Activated CD8-positive, alpha-beta T cell treated with anti-CD3 and anti-CD28 coated beads for 36 hours (primary cell): ENCODE measurements around the gene ADAM19. TPM values are rescaled to one million over a fixed set of nuclear protein-coding genes. Genes with fewer than 3 reads are reported as not detected.

Source experiments
- ATAC-seq: fragments of 200-7000 bp; cut with Tn5 transposase; one replicate; pipeline ENCODE4 v1.10.0; 2021; ENCODE audit warnings: mild to moderate bottlenecking, moderate library complexity
- CTCF ChIA-PET: fragments of 350-600 bp; sonication (Branson Sonifier 250); formaldehyde crosslinking; loops from one replicate; lab custom pipeline; 2021; ENCODE audit warnings: antibody characterized with exemption; lab: Charles Lee
- POLR2A ChIA-PET: fragments of 350-600 bp; sonication (Branson Sonifier 250); formaldehyde crosslinking; loops from one replicate; lab custom pipeline; 2021; ENCODE audit warnings: antibody characterized with exemption; lab: Charles Lee
- DNase-seq: peaks from one replicate; pipeline ENCODE4 v3.0.0-alpha.2; 2020
- H3K27ac Mint-ChIP-seq: one replicate; pipeline ENCODE4 v1.8.0; 2021; ENCODE audit warnings: mild to moderate bottlenecking, mixed read lengths
- H3K27me3 Mint-ChIP-seq: one replicate; pipeline ENCODE4 v1.8.0; 2021; ENCODE audit warnings: mixed read lengths
- H3K36me3 Mint-ChIP-seq: one replicate; pipeline ENCODE4 v1.8.0; 2021; ENCODE audit warnings: low read depth, mixed read lengths
- H3K4me1 Mint-ChIP-seq: one replicate; pipeline ENCODE4 v1.8.0; 2021; ENCODE audit warnings: low read depth, mixed read lengths
- H3K4me3 Mint-ChIP-seq: one replicate; pipeline ENCODE4 v1.8.0; 2021; ENCODE audit warnings: mild to moderate bottlenecking, moderate library complexity, mixed read lengths
- H3K9me3 Mint-ChIP-seq: one replicate; pipeline ENCODE4 v1.8.0; 2021; ENCODE audit warnings: mixed read lengths
- intact Hi-C: fragments of 100-400 bp; cut with micrococcal nuclease; formaldehyde crosslinking; loops from one replicate; pipeline ENCODE4 v1.10.0; 2022
- total RNA-seq, 2 experiments: library from RNA; stranded (reverse); gene quantifications; one replicate each; pipeline ENCODE4 v1.2.3, GENCODE V29; 2021
- TF ChIP-seq, protein P1 (sequence below): fragments of 200-600 bp; IDR thresholded peaks from one replicate; pipeline ENCODE4 v1.8.0; 2022; ENCODE audit warnings: antibody characterized with exemption, mild to moderate bottlenecking

The ADAM19 gene
- total RNA-seq, 2 experiments from 2014 or later, result 12.3 to 12.9 TPM

DNA sequence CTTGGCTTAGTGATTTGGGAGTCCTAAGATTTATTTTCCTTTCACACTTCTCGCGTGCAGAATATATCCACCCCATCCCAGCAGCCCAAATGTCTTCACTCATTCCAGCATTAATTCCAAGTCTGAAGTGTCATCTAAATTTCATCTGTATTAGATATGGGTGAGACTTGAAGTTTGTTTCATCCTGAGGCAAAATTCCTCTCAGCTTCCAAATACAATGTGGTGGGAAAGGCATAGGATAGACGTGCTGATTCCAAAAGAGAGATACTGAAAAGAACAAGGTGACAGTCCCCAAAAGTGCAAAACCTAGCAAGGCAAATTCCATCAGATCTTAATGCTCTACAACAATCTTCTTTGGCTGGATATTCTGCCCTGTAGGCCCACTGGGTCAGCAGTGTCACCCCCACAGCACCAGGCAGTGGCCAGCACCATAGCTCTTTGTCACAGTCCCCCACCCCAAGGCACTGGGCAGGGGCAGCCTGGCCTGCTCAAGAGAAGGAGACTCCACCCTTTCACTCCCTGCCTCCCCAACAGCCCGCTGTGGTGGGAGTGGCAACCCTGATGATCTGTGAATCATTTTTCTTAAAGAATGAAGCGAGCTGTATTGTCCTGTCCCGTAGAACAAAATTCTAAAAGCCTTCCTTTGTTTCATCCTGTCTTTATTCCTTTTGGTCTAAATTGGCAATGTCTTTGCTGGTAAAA lies 2.7 kb upstream of the ADAM19 start:
- Mint-ChIP-seq H3K9me3 (no peaks in the 10 kb centered on the region), H3K27ac (no peak overlapping the region), H3K4me1 (peaks cover 30% of the 10 kb centered on the region), H3K36me3 (no peaks in the 10 kb centered on the region), H3K27me3 (peaks cover 22% of the 10 kb centered on the region), H3K4me3 (no peak overlapping the region)
- DNase-seq (no peak), ATAC-seq (no peak)
- TF ChIP-seq, protein P1, sequence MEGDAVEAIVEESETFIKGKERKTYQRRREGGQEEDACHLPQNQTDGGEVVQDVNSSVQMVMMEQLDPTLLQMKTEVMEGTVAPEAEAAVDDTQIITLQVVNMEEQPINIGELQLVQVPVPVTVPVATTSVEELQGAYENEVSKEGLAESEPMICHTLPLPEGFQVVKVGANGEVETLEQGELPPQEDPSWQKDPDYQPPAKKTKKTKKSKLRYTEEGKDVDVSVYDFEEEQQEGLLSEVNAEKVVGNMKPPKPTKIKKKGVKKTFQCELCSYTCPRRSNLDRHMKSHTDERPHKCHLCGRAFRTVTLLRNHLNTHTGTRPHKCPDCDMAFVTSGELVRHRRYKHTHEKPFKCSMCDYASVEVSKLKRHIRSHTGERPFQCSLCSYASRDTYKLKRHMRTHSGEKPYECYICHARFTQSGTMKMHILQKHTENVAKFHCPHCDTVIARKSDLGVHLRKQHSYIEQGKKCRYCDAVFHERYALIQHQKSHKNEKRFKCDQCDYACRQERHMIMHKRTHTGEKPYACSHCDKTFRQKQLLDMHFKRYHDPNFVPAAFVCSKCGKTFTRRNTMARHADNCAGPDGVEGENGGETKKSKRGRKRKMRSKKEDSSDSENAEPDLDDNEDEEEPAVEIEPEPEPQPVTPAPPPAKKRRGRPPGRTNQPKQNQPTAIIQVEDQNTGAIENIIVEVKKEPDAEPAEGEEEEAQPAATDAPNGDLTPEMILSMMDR, result no peak
- intact Hi-C loops, result no loop called here
- ChIA-PET CTCF (interaction anchor here (1.1 to 1.7 kb wide), 3 partner anchors 19 to 184 kb away, joined by 3 to 4 read pairs (median 3); no protein-coding TSS in a partner anchor), POLR2A (interaction anchor here (1.1 kb wide), 1 partner anchor 37 kb away, joined by 3 read pairs; no protein-coding TSS in a partner anchor)

- ChIA-PET POLR2A (interaction anchor here (1.1 kb wide), 1 partner anchor 35 kb away, joined by 3 read pairs; no protein-coding TSS in a partner anchor), CTCF (interaction anchor here (1.0 to 1.7 kb wide), 3 partner anchors 20 to 155 kb away, joined by 3 to 4 read pairs (median 3); no protein-coding TSS in a partner anchor)
- H3K4me3 Mint-ChIP-seq, result no peak overlapping the region
- peaks cover 22% of the 10 kb centered on the region for H3K4me1 Mint-ChIP-seq
- no peaks in the 10 kb centered on the region for H3K9me3 Mint-ChIP-seq
- DNase-seq, result no peak
- H3K36me3 Mint-ChIP-seq, result no peaks in the 10 kb centered on the region
- H3K27me3 Mint-ChIP-seq, result peaks cover 27% of the 10 kb centered on the region
- ATAC-seq, result no peak
- TF ChIP-seq, protein P1, result no peak
- intact Hi-C loops, result no loop called here
- H3K27ac Mint-ChIP-seq, result no peak overlapping the region
Observed at GRCh38 chr5:157576678-157577077, 1.1 kb upstream of the ADAM19 start.

DNA sequence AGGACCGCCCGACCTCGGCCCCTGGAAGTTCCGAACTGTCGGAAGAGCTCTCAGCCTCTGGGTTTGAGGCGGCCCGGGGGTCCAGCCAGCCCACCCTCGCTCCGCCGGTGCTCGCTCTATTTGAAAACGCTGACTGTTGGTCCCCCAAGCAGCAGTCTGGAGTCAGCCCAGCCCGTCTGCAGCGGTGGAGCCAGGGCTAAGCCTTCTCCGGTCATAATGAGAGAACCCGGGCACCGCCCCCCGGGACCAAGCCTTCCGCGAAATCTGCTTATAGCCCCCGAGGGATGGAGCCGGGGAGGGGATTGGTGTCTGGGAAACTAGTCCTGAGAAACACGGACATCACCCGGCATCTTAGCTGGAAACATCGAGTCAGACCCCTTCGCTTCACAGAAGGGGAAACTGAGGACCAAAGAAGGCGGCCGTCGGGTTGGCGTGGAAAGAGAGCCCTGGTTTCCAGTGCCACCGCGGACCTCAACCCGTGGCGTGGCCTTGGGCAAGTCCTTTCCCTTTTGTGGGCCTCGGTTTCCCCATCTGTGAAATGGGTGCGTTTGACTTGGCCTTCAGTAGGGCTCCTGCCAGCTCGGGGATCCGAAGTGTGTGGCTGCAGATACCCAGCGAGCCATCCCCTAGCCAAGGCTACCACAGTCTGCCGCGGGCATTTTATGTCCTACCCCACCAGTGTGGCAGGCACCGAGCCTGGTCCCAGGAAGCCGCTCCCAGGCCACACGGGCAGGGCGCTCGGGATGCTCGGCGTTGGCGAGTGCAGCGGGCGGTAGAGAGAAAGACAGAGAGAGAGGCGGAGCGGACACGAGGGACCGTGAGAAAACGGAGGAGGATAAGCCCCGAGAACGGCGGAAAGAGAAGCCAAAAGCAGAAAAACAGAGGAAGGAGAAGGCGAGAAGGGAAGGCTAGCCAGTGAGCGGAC lies 857 bp downstream of the ADAM19 start:
- Mint-ChIP-seq H3K36me3 (no peaks in the 10 kb centered on the region), H3K27me3 (peaks cover 27% of the 10 kb centered on the region), H3K27ac (peak overlapping the region; percentile 43), H3K9me3 (no peaks in the 10 kb centered on the region), H3K4me1 (peaks cover 36% of the 10 kb centered on the region), H3K4me3 (peak overlapping the region; percentile 85)
- peak; percentile 14 for ATAC-seq
- CTCF ChIA-PET, result interaction anchor here (0.8 kb wide), 1 partner anchor 169 kb away, joined by 3 read pairs; the partner anchor contains the start of gene LSM11
- POLR2A ChIA-PET, result no interaction called here
- TF ChIP-seq, protein P1, result no peak
- intact Hi-C loops, result no loop called here
- peak; percentile 37 for DNase-seq

GRCh38 chr5:157571357-157571827 lies 4.2 kb downstream of the ADAM19 start:
- H3K36me3 Mint-ChIP-seq, result peaks cover 2% of the 10 kb centered on the region
- ChIA-PET CTCF (interaction anchor here (0.7 to 2.4 kb wide), 5 partner anchors 13 to 243 kb away, joined by 3 to 6 read pairs (median 3); no protein-coding TSS in a partner anchor), POLR2A (interaction anchor here (0.9 to 2.1 kb wide), 3 partner anchors 9 to 26 kb away, joined by 3 to 7 read pairs (median 3); no protein-coding TSS in a partner anchor)
- TF ChIP-seq, protein P1, result no peak
- peaks cover 34% of the 10 kb centered on the region for H3K4me1 Mint-ChIP-seq
- ATAC-seq (peak; percentile 26), DNase-seq (peak; percentile 41)
- peak overlapping the region; percentile 73 for H3K27ac Mint-ChIP-seq
- no peaks in the 10 kb centered on the region for H3K9me3 Mint-ChIP-seq
- peaks cover 25% of the 10 kb centered on the region for H3K27me3 Mint-ChIP-seq
- H3K4me3 Mint-ChIP-seq, result peak overlapping the region; percentile 11
- intact Hi-C loops, result no loop called here
